Epidermal melanocyte (primary cell): ENCODE measurements around the gene INSRR.

Experiments
- DNase-seq: peaks from one replicate; pipeline ENCODE4 v3.0.0; 2011; ENCODE audit warnings: low spot score; ENCODE audit not compliant: insufficient read length

INSRR gene

GRCh38 chr1:156806512-156807440 lies 52.1 kb downstream of the INSRR start:
- no peak for DNase-seq

GRCh38 chr1:156805766-156806511 lies 53.0 kb downstream of the INSRR start:
- DNase-seq = no peak

GRCh38 chr1:156804572-156805243 lies 54.2 kb downstream of the INSRR start:
- no peak for DNase-seq

GRCh38 chr1:156804026-156804425 lies 54.9 kb downstream of the INSRR start:
- DNase-seq = no peak

GRCh38 chr1:156803086-156803851 lies 55.6 kb downstream of the INSRR start:
- DNase-seq = no peak

GRCh38 chr1:156802421-156802935 lies 56.4 kb downstream of the INSRR start:
- no peak for DNase-seq

- no peak for DNase-seq
Observed at GRCh38 chr1:156801409-156802121, 57.4 kb downstream of the INSRR start.

- peak; percentile 50 for DNase-seq
Observed at GRCh38 chr1:156797212-156797871, 61.6 kb downstream of the INSRR start.

- DNase-seq = no peak
Observed at GRCh38 chr1:156796340-156797097, 62.4 kb downstream of the INSRR start.

- DNase-seq = no peak
Observed at GRCh38 chr1:156795787-156796186, 63.1 kb downstream of the INSRR start.

GRCh38 chr1:156795374-156795733 lies 63.6 kb downstream of the INSRR start:
- DNase-seq = no peak

GRCh38 chr1:156794506-156795373 lies 64.2 kb downstream of the INSRR start:
- no peak for DNase-seq
